ENCODE data around the gene GLRA3.
"Not testable (repeated sequence)": the region's sequence is repeated elsewhere in the genome, so short reads cannot be mapped to it uniquely, and the experiment has no call there.

The GLRA3 gene

DNA sequence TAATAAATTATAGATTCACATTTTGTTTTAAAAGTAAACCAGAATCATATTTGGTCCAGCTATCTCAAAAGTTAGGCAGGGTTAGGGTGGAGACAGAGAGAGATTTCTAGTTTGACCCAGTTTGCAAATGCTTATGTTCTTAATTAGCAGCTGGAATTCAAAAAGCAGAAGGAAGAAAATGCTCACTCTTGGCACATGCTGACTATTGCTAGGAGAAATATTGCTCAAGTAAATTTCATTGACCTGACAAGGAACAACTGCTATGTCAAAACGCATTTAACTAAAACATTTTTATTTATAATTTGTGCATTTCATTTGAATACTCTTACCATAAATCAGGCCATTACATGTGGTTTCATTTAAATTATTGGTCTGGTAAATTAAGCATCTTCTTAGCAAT lies 131.8 kb downstream of the GLRA3 start:
- TF ChIP-seq, protein P1, sequence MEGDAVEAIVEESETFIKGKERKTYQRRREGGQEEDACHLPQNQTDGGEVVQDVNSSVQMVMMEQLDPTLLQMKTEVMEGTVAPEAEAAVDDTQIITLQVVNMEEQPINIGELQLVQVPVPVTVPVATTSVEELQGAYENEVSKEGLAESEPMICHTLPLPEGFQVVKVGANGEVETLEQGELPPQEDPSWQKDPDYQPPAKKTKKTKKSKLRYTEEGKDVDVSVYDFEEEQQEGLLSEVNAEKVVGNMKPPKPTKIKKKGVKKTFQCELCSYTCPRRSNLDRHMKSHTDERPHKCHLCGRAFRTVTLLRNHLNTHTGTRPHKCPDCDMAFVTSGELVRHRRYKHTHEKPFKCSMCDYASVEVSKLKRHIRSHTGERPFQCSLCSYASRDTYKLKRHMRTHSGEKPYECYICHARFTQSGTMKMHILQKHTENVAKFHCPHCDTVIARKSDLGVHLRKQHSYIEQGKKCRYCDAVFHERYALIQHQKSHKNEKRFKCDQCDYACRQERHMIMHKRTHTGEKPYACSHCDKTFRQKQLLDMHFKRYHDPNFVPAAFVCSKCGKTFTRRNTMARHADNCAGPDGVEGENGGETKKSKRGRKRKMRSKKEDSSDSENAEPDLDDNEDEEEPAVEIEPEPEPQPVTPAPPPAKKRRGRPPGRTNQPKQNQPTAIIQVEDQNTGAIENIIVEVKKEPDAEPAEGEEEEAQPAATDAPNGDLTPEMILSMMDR (IDR thresholded peaks at IDR 0.05; ENCODE audit: insufficient read depth, low read depth, low read length, missing control alignments), result no peak
- no peak for DNase-seq (ENCODE audit: low read depth)
- H3K4me3 ChIP-seq (ENCODE audit: low read length), result no peak overlapping the region

DNA sequence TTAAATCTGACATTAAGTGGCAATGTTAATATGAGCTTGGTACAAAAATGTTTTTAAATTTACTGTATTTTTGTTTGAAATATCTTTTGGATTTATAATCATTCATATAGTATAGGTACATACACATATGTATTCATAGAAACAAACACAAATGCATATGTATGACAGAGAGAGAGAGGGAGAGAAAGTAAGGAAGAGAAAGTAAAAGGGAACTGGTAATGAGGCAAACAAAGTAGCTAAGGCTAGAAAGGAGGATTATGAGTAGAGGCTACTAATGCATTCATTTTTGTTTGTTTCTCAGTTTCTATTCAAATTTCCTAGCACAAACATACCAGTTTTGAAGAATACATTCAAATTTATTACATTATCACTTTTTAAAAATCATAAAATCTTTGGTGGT lies 132.4 kb downstream of the GLRA3 start:
- no peak overlapping the region for H3K4me3 ChIP-seq (ENCODE audit: low read length)
- no peak for DNase-seq (ENCODE audit: low read depth)
- TF ChIP-seq, protein P1 (IDR thresholded peaks at IDR 0.05; ENCODE audit: insufficient read depth, low read depth, low read length, missing control alignments), result no peak

DNA sequence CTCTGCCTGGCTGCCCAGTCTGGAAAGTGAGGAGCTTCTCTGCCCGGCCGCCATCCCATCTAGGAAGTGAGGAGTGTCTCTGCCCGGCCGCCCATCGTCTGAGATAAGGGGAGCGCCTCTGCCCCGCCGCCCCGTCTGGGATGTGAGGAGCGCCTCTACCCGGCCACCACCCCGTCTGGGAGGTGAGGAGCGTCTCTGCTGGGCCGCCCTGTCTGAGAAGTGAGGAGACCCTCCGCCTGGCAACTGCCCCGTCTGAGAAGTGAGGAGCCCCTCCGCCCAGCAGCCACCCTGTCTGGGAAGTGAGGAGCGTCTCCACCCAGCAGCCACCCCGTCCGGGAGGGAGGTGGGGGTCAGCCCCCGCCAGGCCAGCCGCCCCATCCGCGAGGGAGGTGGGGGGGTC lies 137.2 kb downstream of the GLRA3 start:
- not testable (repeated sequence) for DNase-seq (ENCODE audit: low read depth); H3K4me3 ChIP-seq (ENCODE audit: low read length)

DNA sequence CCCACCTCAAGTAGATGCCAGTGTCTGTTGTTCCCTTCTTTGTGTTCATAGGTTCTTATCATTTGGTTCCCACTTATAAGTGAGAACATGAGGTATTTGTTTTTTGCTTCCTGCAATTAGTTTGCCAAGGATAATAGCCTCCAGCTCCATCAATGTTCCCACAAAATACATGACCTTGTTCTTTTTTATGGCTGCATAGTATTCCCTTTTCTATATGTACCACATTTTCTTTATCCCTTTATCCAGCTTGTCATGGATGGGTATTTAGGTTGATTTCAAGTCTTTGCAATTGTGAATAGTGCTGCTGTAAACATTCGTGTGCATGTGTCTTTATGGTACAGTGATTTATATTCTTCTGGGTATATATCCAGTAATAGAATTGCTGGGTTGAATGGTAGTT lies 138.4 kb downstream of the GLRA3 start:
- DNase-seq (ENCODE audit: low read depth), result no peak
- H3K4me3 ChIP-seq (ENCODE audit: low read length), result no peak overlapping the region
- TF ChIP-seq, protein P1 (IDR thresholded peaks at IDR 0.05; ENCODE audit: insufficient read depth, low read depth, low read length, missing control alignments), result no peak

DNA sequence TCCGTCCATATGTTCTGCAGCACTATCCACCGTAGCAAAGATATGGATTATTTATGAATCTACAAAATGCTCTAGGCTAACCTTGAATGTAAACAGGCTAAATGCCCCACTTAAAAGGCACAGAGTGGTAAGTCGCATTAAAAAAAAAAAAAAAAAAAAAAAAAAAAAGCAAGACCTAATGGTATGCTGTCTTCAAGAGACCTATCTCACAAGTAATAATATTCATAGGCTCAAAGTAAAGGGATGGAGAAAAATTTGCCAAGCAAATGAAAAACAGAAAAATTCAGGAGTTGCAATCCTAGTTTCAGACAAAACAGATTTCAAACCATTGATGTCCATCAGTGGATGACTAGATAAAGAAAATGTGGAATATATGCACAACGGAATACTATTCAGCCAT lies 139.4 kb downstream of the GLRA3 start:
- no peak overlapping the region for H3K4me3 ChIP-seq (ENCODE audit: low read length)
- TF ChIP-seq, protein P1 (IDR thresholded peaks at IDR 0.05; ENCODE audit: insufficient read depth, low read depth, low read length, missing control alignments), result no peak
- no peak for DNase-seq (ENCODE audit: low read depth)

DNA sequence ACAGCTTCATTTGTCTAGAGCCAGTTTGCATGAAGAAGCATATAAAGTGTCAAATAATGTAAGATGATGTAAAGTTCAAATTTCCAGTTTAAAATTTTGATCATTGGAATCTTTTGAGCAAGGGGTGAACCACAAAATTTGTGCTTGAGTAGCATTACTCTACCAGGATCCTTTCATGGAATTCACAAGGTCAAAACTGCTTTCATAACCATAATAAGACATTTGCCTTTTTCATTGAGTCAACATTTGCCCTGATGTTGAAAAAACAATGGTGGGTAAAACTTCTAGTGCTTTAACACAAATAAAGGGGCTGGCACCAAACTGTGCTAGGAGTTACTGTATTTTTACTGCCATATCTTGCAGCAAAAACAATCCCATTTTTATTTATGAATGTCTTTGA lies 142.2 kb downstream of the GLRA3 start:
- TF ChIP-seq, protein P1 (IDR thresholded peaks at IDR 0.05; ENCODE audit: insufficient read depth, low read depth, low read length, missing control alignments), result no peak

DNA sequence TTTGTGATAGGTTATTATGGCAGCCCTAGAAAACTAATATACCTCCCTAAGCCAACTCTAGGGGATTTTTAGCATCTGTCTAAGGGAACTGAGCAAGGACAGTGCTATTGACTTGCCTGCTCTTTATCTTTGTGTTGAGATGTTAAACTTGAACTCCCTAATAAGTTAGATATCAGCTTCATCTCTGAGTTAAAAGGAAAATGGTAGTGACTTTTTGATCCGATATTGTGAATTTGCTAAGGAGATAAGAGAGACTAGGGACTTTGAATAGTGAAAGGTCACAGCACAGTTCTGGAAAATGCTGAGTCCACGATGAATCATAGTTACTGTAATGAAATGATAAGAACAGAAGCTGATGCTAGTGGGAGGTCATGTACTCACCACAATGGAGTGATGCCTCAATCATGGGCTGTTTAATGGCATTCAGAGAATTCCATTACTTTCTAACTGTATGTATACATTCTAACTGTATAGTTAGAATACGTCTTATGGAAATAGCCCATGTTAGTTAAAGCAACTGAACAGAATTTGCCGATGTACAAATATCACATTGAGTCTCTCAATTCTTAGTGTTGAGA lies 147.2 kb downstream of the GLRA3 start:
- H3K4me3 ChIP-seq (ENCODE audit: low read length), result no peak overlapping the region
- TF ChIP-seq, protein P1 (IDR thresholded peaks at IDR 0.05; ENCODE audit: insufficient read depth, low read depth, low read length, missing control alignments), result no peak
- DNase-seq (ENCODE audit: low read depth), result peak; percentile 41

More for the DNA sequence above, 142.2 kb downstream of the GLRA3 start:
- H3K4me3 ChIP-seq (ENCODE audit: low read length), result no peak overlapping the region
- no peak for DNase-seq (ENCODE audit: low read depth)
